Measurements from ENCODE around the gene RP9.

RP9 gene

DNA sequence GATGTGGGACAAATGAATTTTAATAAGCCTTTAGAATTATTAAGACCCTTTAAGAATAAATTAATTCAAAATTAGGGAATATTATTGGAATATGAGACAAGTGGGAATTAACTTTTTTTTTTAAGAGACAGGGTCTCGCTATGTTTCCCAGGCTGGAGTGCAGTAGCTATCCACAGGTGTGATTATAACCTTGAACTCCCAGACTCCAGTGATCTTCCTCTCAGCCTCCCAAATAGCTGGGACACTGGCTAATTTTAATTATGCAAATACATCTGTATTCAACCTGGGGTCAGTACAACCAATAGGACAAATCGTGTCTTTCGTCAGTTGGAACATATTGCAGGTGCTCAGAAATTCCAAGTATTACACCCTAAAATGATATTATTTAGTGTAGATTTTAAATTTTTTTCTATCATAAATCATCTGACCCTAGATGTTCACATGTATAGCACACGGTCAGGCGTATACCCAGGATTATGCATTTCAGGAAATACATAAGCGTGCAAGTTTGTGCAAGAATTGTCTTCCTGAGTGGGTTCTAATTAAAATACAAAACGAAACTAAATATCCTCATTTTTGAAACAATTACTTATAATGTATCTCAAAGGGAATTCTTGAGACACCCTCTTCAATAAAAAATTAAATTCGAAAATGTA, 47.8 kb downstream of the RP9 start:
- DNase-seq, result no peak

DNA sequence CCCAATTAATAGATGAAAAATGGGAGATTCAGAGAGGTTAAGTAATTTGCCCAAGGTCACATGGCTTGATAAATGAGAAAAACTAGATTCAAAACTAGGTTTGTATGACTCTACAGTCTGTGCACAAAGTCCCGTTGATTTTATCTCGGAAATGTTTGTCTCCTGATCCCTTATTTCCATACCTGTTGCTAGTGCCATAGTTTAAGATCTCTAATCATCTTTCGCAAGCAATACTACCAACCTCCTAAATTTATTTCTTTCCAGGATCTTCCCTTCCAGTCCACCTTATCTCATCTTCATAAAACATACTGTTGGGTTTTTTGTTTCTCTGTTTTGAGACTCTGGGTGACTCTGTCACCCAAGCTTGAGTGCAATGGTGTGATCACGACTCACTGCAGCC, 49.6 kb downstream of the RP9 start:
- DNase-seq, result no peak

DNA sequence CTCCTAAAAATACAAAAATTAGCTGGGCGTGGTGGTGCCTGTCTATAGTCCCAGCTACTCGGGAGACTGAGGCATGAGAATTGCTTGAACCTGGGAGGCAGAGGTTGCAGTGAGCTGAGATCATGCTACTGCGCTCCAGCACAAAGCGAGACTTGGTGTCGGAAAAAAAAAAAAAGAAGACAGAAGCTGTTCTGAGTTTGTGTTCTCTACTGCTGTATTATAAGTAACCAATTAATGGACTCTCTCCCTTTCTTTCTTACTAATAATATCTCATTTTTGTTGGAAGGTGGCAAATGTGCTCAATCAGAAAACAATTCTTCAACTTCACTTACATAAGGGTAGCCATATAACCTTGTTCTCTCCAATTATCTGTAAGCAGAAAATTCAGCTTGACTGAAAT, 54.0 kb downstream of the RP9 start:
- DNase-seq, result no peak

DNA sequence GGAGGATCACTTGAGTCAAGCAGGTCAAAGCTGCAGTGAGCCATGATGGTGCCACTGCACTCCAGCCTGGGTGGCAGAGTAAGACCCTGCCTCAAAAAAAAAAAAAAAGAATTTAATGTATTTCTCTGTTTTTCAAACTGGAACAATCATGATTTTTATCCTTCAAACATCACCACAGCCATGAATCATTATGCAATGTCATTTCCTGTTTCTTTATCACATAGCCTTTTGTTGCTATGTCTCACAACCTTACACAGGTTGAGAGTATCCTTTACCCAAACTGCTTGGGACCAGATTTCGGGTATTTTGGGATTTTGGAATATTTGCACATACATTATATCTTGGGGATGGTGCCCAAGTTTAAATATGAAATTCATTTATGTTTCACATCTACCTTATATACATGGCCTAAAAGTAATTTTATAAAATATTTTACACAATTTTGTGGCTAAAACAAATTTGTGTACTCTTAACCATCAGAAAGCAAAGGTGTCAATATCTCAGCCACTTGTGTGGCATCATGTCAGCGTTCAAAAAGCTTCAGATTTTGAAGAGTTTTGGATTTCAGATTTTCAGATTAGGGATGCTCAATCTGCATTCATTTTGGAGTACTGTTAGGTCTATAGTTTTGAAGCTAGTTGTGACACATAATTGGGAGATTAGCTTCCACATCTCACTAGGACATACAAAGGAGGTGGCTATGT, 54.8 kb downstream of the RP9 start:
- DNase-seq, result no peak

DNA sequence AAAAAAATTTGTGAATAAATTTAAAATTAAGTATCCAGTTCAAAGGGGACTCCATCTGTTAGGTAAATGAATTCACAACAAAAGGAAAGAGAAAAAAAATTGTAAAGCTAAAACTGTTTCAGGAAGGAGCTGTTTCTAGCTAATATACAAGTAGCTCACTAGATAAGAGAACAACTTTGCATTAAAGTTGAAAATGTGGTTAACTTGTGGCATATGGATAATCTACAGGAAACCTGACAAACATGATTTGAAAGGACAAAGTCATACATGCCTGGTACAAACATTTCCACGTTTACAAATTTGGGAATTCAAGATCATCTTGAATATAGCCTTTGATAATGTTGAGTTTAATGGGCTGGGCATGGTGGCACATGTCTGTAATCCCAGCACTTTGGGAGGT, 55.5 kb downstream of the RP9 start:
- no peak for DNase-seq

DNA sequence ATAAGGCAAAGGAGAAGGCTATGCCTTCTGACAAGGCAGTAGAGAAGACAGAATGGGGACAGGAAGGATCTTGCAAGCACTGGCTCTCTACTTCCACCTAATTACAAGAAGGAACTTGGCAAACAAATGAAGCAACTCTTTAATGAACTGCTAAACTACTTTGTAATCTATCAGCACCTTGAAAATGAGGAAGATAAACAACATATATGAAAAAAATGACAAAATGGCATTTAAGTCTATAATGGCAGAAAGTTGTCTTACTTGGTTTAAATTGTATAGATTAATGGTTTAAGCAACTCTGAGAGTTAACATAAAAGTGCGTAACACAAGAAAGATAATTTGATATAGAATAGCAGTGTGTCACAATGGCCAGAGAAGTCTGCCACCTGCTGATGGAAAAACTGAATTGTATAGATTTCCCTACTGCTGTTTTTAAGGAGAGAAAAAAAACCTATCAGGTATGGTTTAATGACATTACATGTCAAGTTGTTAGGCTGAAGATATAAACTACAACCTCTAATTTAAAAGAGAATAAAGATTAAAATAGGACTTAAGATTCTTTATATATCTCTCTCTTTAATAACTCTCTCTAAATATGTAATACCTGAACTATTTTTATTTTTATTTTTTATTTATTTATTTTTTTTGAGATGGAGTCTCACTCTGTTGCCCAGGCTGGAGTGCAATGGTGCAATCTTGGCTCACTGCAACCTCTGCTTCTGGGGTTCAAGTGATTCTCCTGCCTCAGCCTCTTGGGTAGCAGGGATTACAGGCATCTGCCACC, 58.5 kb downstream of the RP9 start:
- no peak for DNase-seq

DNA sequence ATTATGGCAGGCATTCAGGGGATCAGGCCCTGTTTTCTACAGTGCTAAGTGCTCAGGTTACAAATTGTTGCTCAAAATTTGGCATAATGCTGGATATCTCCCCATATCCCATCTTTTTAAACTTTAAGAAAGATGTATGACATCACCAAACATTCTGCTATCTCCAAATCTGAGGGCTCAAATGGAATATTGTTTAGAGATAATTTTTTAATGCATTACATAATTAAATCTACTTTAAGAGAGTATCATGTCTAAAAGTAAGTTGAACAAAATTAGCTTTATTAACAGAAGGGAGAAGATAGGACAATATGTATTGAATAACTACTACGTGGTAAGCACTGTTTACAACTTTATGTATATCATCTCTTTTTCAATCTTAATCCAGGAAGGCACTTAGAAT, 60.5 kb downstream of the RP9 start:
- DNase-seq, result no peak

DNA sequence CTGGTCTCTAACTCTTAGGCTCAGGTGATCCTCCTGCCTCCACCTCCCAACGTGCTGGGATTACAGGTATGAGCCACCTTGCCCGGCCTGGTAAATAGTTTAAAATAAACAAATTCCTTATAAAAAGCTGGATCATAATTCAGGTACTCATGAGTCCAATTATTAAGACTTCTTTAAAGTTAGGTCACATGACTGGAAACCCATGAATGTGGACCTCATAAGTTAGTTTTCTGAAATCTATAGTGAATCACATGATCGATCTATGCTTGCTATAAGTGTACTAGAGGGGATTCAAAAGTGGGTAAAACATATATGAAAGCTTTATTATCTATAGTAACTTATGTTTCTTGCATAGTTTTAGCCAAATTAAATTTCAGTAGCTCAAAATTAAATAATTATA, 60.9 kb downstream of the RP9 start:
- DNase-seq, result no peak

DNA sequence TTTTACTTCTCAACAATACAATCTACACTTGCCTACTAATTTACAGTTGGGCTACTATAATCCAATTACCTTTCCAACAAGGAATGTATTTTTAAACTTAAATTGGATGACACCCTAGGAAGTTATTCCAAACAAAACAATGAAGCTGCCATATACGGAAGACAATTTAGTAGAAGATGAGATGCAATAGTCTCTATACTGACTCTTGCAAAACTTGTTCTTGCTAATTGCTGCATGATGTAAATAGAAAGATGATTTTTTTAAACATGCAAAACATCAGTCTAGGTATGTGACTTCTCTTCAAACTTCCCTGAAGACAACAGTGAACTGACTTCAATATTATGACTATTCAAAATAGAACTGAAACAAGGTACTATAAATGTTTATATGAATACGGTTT, 64.2 kb downstream of the RP9 start:
- no peak for DNase-seq

Measured in NCI-H1417 treated with DMSO at 0.1 percent for 48 hours (cell line).